ENCODE results near the gene TTC22. TPM values are rescaled to one million over a fixed set of nuclear protein-coding genes. Genes with fewer than 3 reads are reported as not detected.

TTC22 gene
- total RNA-seq, 1 experiment from 2014 or later = 0.10 TPM

DNA sequence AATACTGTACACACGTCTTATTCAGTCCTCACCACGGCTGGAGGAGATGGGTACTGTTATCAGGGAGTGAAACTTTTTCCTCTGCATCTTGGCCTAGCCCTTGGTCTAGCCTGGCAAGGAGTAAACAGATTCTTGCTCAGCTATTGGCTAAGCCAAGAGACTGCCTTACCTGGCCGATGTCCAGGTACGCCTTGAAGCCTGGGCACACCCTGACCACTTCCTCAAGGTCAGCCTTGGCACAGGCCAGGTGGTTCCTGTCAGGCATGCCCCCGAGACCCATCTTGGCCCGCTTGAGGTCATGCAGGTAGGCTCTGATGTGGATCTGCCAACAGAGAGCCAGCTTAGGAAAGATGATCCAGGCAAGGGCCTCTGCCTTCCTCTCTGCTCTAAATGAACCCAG lies 19.0 kb downstream of the TTC22 start:
- H3K9me3 ChIP-seq (ENCODE audit: control insufficient read depth, insufficient read depth, low read depth, low read length) = no peaks in the 10 kb centered on the region
- in situ Hi-C loops (cut with HindIII; ENCODE audit: low pct_unique_long_range_greater_than_20kb, low sequenced_read_pairs) = no loop called here
- BruUV-seq (replicated peaks) = no TSS peak

DNA sequence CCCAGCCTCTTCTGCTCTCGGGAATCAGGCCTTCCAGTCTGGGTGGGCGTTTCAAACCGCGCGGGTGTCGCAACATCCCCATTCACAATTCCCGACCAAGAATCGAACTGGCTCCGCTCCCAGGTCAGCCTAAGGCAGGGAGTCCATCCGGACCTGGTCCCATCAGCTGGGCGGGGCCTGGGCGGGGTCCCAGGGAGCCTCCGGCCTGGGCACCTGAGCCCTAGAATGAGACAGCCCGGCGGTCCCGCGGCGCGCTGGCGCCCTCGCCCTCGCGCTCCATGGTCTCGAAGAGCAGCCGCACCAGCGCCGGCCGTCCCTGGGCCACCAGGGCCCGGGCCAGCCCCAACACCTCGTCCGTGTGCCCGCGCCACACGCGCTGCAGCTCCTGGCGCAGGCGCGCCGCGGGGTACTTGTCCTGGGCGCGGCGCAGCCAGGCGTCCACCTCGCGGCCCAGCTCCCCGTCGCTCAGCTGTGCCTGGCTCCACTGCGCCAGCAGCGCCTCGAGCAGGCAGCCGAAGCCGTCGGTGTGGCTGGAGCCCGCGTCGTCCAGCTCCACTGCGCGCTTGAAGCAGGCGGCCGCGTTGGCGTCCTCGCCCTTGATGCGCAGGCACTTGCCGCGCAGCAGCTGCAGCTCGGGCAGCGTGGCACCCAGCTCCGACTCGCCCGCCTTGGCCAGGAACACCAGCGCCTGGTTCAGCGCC lies 19.9 kb downstream of the TTC22 start:
- ChIA-PET CTCF (interaction anchor here (0.7 kb wide), 1 partner anchor 292 kb away, joined by 5 read pairs; no protein-coding TSS in a partner anchor), POLR2A (no interaction called here)
- TF ChIP-seq TCF7L2 (IDR thresholded peaks at IDR 0.05; ENCODE audit: low read depth, low read length) = no peak
- TF ChIP-seq, protein P1, sequence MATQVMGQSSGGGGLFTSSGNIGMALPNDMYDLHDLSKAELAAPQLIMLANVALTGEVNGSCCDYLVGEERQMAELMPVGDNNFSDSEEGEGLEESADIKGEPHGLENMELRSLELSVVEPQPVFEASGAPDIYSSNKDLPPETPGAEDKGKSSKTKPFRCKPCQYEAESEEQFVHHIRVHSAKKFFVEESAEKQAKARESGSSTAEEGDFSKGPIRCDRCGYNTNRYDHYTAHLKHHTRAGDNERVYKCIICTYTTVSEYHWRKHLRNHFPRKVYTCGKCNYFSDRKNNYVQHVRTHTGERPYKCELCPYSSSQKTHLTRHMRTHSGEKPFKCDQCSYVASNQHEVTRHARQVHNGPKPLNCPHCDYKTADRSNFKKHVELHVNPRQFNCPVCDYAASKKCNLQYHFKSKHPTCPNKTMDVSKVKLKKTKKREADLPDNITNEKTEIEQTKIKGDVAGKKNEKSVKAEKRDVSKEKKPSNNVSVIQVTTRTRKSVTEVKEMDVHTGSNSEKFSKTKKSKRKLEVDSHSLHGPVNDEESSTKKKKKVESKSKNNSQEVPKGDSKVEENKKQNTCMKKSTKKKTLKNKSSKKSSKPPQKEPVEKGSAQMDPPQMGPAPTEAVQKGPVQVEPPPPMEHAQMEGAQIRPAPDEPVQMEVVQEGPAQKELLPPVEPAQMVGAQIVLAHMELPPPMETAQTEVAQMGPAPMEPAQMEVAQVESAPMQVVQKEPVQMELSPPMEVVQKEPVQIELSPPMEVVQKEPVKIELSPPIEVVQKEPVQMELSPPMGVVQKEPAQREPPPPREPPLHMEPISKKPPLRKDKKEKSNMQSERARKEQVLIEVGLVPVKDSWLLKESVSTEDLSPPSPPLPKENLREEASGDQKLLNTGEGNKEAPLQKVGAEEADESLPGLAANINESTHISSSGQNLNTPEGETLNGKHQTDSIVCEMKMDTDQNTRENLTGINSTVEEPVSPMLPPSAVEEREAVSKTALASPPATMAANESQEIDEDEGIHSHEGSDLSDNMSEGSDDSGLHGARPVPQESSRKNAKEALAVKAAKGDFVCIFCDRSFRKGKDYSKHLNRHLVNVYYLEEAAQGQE (IDR thresholded peaks at IDR 0.05; ENCODE audit: insufficient read depth in 1 of 2, low read depth in 2 of 2, low read length in 1 of 2) = no peak
- TF ChIP-seq SIN3A (IDR thresholded peaks at IDR 0.05; ENCODE audit: borderline replicate concordance, insufficient read depth, low read depth, low read length) = no peak
- no peak for TF ChIP-seq POLR2AphosphoS5 (IDR thresholded peaks at IDR 0.05; ENCODE audit: low read depth, low read length)
- TF ChIP-seq, protein P2, sequence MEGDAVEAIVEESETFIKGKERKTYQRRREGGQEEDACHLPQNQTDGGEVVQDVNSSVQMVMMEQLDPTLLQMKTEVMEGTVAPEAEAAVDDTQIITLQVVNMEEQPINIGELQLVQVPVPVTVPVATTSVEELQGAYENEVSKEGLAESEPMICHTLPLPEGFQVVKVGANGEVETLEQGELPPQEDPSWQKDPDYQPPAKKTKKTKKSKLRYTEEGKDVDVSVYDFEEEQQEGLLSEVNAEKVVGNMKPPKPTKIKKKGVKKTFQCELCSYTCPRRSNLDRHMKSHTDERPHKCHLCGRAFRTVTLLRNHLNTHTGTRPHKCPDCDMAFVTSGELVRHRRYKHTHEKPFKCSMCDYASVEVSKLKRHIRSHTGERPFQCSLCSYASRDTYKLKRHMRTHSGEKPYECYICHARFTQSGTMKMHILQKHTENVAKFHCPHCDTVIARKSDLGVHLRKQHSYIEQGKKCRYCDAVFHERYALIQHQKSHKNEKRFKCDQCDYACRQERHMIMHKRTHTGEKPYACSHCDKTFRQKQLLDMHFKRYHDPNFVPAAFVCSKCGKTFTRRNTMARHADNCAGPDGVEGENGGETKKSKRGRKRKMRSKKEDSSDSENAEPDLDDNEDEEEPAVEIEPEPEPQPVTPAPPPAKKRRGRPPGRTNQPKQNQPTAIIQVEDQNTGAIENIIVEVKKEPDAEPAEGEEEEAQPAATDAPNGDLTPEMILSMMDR (IDR thresholded peaks at IDR 0.05) = no peak
- BruUV-seq (replicated peaks) = no TSS peak
- in situ Hi-C loops (cut with HindIII; ENCODE audit: low pct_unique_long_range_greater_than_20kb, low sequenced_read_pairs) (no loop called here), intact Hi-C loops (cut with micrococcal nuclease; ENCODE audit: unreplicated experiment) (no loop called here)
- DNase-seq (ENCODE audit: low read depth, low spot score) (no peak), ATAC-seq (no peak)
- no peaks in the 10 kb centered on the region for H3K36me3 ChIP-seq (ENCODE audit: control insufficient read depth, insufficient read depth, low read length)
- H3K27me3 ChIP-seq (ENCODE audit: control insufficient read depth, insufficient read depth, low read length) = no peaks in the 10 kb centered on the region
- no peaks in the 10 kb centered on the region for H3K4me1 ChIP-seq (ENCODE audit: control insufficient read depth, insufficient read depth, low read length)
- no peaks in the 10 kb centered on the region for H3K9me3 ChIP-seq (ENCODE audit: control insufficient read depth, insufficient read depth, low read depth, low read length)
- no peak overlapping the region for H3K4me3 ChIP-seq (ENCODE audit: low read depth in 2 of 2, low read length in 2 of 2)
- H3K27ac ChIP-seq (ENCODE audit: low read length) = no peak overlapping the region

More for the DNA sequence above, 19.0 kb downstream of the TTC22 start:
- ChIA-PET POLR2A (no interaction called here), CTCF (no interaction called here)
- DNase-seq (ENCODE audit: low read depth, low spot score) (no peak), ATAC-seq (no peak)
- H3K36me3 ChIP-seq (ENCODE audit: control insufficient read depth, insufficient read depth, low read length) = no peaks in the 10 kb centered on the region
- no peaks in the 10 kb centered on the region for H3K27me3 ChIP-seq (ENCODE audit: control insufficient read depth, insufficient read depth, low read length)
- H3K4me3 ChIP-seq (ENCODE audit: low read depth in 2 of 2, low read length in 2 of 2) = no peak overlapping the region
- no peak overlapping the region for H3K27ac ChIP-seq (ENCODE audit: low read length)
- no peak for TF ChIP-seq TCF7L2 (IDR thresholded peaks at IDR 0.05; ENCODE audit: low read depth, low read length)
- no peak for TF ChIP-seq POLR2AphosphoS5 (IDR thresholded peaks at IDR 0.05; ENCODE audit: low read depth, low read length)
- TF ChIP-seq, protein P1 (IDR thresholded peaks at IDR 0.05; ENCODE audit: insufficient read depth in 1 of 2, low read depth in 2 of 2, low read length in 1 of 2) = no peak
- TF ChIP-seq SIN3A (IDR thresholded peaks at IDR 0.05; ENCODE audit: borderline replicate concordance, insufficient read depth, low read depth, low read length) = no peak
- TF ChIP-seq, protein P2 (IDR thresholded peaks at IDR 0.05) = no peak
- no peaks in the 10 kb centered on the region for H3K4me1 ChIP-seq (ENCODE audit: control insufficient read depth, insufficient read depth, low read length)
- intact Hi-C loops (cut with micrococcal nuclease; ENCODE audit: unreplicated experiment) = no loop called here

Data from Panc1 (cell line).